ENCODE results near the gene SAMD4A.

The SAMD4A gene

GRCh38 chr14:54823757-54824549 is 257.0 kb downstream of the SAMD4A start:
- DNase-seq (ENCODE audit: low read depth in 2 of 2): no peak

- DNase-seq (ENCODE audit: low read depth in 2 of 2): no peak
Observed at GRCh38 chr14:54828037-54828436, 261.1 kb downstream of the SAMD4A start.

GRCh38 chr14:54829486-54830224 is 262.7 kb downstream of the SAMD4A start:
- DNase-seq (ENCODE audit: low read depth in 2 of 2): no peak

- DNase-seq (ENCODE audit: low read depth in 2 of 2): no peak
Observed at GRCh38 chr14:54830650-54831049, 263.7 kb downstream of the SAMD4A start.

GRCh38 chr14:54834081-54834480 is 267.2 kb downstream of the SAMD4A start:
- no peak for DNase-seq (ENCODE audit: low read depth in 2 of 2)

GRCh38 chr14:54834727-54835126 is 267.8 kb downstream of the SAMD4A start:
- DNase-seq (ENCODE audit: low read depth in 2 of 2): no peak

DNA sequence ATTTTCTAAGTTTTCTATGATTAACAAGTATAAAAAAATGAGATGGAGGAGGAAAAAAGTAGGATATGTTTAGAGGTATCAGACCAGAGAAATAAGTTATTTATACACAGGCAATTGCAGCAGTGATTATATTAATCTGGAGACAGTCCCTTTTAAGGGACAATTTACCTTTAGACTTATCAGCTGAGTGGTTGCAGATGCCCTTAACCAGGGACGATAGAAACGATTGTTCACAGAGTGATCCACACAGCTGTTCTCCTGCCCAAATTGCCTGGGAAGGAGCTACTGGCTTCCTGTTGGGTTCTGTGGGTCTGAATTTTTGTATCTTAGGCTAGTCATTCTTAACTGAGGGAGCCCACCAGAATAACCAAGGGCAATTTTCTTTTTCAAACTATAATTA is 269.3 kb downstream of the SAMD4A start:
- no peak for DNase-seq (ENCODE audit: low read depth in 2 of 2)

- no peak for DNase-seq (ENCODE audit: low read depth in 2 of 2)
Observed at GRCh38 chr14:54837508-54838149, 270.7 kb downstream of the SAMD4A start.

- DNase-seq (ENCODE audit: low read depth in 2 of 2): no peak
Observed at GRCh38 chr14:54838931-54839512, 272.1 kb downstream of the SAMD4A start.

GRCh38 chr14:54839701-54840119 is 272.8 kb downstream of the SAMD4A start:
- DNase-seq (ENCODE audit: low read depth in 2 of 2): no peak

DNA sequence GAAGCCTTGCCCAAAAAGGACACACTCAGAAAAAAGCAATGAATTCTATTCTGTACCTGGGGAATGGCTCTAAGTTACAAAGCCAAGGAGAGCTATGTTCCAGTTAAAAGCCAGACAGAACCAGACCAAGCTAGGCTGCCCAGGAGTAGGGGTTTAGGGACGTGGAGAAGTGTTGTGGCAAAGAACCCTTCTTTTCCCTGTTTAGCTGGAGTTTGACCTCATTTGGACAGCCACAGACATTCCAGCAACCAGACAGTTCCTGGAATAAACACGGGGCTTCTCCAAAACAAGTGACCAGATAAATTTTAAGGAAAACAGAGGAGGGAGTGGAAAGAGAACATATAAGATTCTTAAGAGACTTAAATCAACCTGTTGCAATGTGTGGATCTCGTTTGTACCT is 273.4 kb downstream of the SAMD4A start:
- DNase-seq (ENCODE audit: low read depth in 2 of 2): no peak

GRCh38 chr14:54840798-54841197 is 273.9 kb downstream of the SAMD4A start:
- no peak for DNase-seq (ENCODE audit: low read depth in 2 of 2)

Data from activated CD4-positive, alpha-beta T cell treated with anti-CD3 and anti-CD28 coated beads for 24 hours (primary cell).